Neuronal stem cell (in vitro differentiated cells): ENCODE data around the gene MYL3.

Experiments
- DNase-seq: peaks from one replicate; pipeline ENCODE4 v3.0.0-alpha.2; 2013; ENCODE audit warnings: low spot score
- H2AFZ ChIP-seq: one replicate; pipeline ENCODE4 v1.6.1; 2013; ENCODE audit warnings: mild to moderate bottlenecking, low read length, inconsistent platforms
- H2AK5ac ChIP-seq: 2 replicates; pipeline ENCODE4 v1.6.1; 2013; ENCODE audit warnings: low read depth, mild to moderate bottlenecking, inconsistent platforms, low read length, moderate library complexity, mixed read lengths
- H2BK120ac ChIP-seq: 2 replicates; pipeline ENCODE4 v1.6.1; 2013; ENCODE audit warnings: low read depth, mild to moderate bottlenecking, inconsistent platforms, low read length, moderate library complexity, mixed read lengths
- H2BK12ac ChIP-seq: one replicate; pipeline ENCODE4 v1.6.1; 2013; ENCODE audit warnings: low read length, inconsistent platforms
- H2BK15ac ChIP-seq: 2 replicates; pipeline ENCODE4 v1.6.1; 2013; ENCODE audit warnings: mild to moderate bottlenecking, low read length, inconsistent platforms, mixed read lengths
- H2BK5ac ChIP-seq: one replicate; pipeline ENCODE4 v1.6.1; 2013; ENCODE audit warnings: inconsistent platforms, mild to moderate bottlenecking, low read length, moderate library complexity
- H3K14ac ChIP-seq: one replicate; pipeline ENCODE4 v1.6.1; 2013; ENCODE audit warnings: low read length, inconsistent platforms
- H3K18ac ChIP-seq: 2 replicates; pipeline ENCODE4 v1.6.1; 2013; ENCODE audit warnings: low read length, inconsistent platforms
- H3K23ac ChIP-seq: 2 replicates; pipeline ENCODE4 v1.6.1; 2013; ENCODE audit warnings: low read depth, mild to moderate bottlenecking, mixed read lengths, low read length, inconsistent platforms; ENCODE audit not compliant: poor library complexity
- H3K27ac ChIP-seq: replicated peaks from 3 replicates; pipeline ENCODE4 v1.5.1; 2013; ENCODE audit warnings: low read length, inconsistent platforms
- H3K27me3 ChIP-seq, 3 experiments: 2 replicates each; pipeline ENCODE4 v1.6.1; 2013; ENCODE audit warnings: low read length in 3 of 3, mild to moderate bottlenecking in 2 of 3, inconsistent platforms in 1 of 3, low read depth in 1 of 3, mixed read lengths in 1 of 3, moderate library complexity in 1 of 3; ENCODE audit not compliant: control insufficient read depth in 3 of 3, insufficient read depth in 3 of 3
- H3K36me3 ChIP-seq, 2 donors: replicated peaks in 1 of 2; 2 replicates each; pipeline ENCODE4 v1.6.1; 2013; ENCODE audit warnings: low read length in 2 of 2; ENCODE audit not compliant: control insufficient read depth in 2 of 2, insufficient read depth in 2 of 2
- H3K4ac ChIP-seq: 2 replicates; pipeline ENCODE4 v1.6.1; 2013; ENCODE audit warnings: inconsistent platforms, mild to moderate bottlenecking, low read length, moderate library complexity
- H3K4me1 ChIP-seq, 2 donors: 1 replicate in 1 of 2; 2 replicates in 1 of 2; pipeline ENCODE4 v1.6.1; 2013; ENCODE audit warnings: low read length in 2 of 2, low read depth in 1 of 2; ENCODE audit not compliant: control insufficient read depth in 2 of 2, insufficient read depth in 1 of 2
- H3K4me2 ChIP-seq: one replicate; pipeline ENCODE4 v1.6.1; 2013; ENCODE audit warnings: mild to moderate bottlenecking, low read length, inconsistent platforms; ENCODE audit not compliant: insufficient read depth, poor library complexity, severe bottlenecking
- H3K4me3 ChIP-seq, 2 donors: 2 replicates each; pipeline ENCODE4 v1.5.1; 2013; ENCODE audit warnings: low read length in 2 of 2, mild to moderate bottlenecking in 2 of 2, inconsistent platforms in 1 of 2, moderate library complexity in 1 of 2
- H3K79me1 ChIP-seq: one replicate; pipeline ENCODE4 v1.6.1; 2013; ENCODE audit warnings: low read depth, mild to moderate bottlenecking, inconsistent platforms, low read length, moderate library complexity
- H3K9ac ChIP-seq: one replicate; pipeline ENCODE4 v1.6.1; 2013; ENCODE audit warnings: mild to moderate bottlenecking, low read depth, low read length, inconsistent platforms; ENCODE audit not compliant: poor library complexity
- H3K9me3 ChIP-seq, 2 donors: replicated peaks in 1 of 2; 2 replicates each; pipeline versions ENCODE3 to v1.6.1; 2013; ENCODE audit warnings: low read length in 2 of 2, mild to moderate bottlenecking in 2 of 2, inconsistent platforms in 1 of 2, low read depth in 1 of 2, mixed read lengths in 1 of 2, moderate library complexity in 1 of 2; ENCODE audit not compliant: control insufficient read depth in 2 of 2, insufficient read depth in 1 of 2
- H4K8ac ChIP-seq: one replicate; pipeline ENCODE4 v1.6.1; 2013; ENCODE audit warnings: low read depth, mild to moderate bottlenecking, inconsistent platforms, low read length, moderate library complexity
- H4K91ac ChIP-seq: one replicate; pipeline ENCODE4 v1.6.1; 2013; ENCODE audit warnings: low read length, low read depth, mild to moderate bottlenecking, inconsistent platforms; ENCODE audit not compliant: poor library complexity
- WGBS, 2 donors: extraction: QIAGEN DNeasy Blood & Tissue Kit; methylation state at CpG; one replicate each; pipeline ENCODE4 v1.1.7; 2013; ENCODE audit warnings: missing lambda C conversion rate in 2 of 2, mixed read lengths in 1 of 2; ENCODE audit not compliant: insufficient read length in 2 of 2, insufficient replicate concordance in 1 of 2; ENCODE audit errors: extremely low coverage in 2 of 2; 5-methylcytosine and 5-hydroxymethylcytosine counted together

The MYL3 gene

DNA sequence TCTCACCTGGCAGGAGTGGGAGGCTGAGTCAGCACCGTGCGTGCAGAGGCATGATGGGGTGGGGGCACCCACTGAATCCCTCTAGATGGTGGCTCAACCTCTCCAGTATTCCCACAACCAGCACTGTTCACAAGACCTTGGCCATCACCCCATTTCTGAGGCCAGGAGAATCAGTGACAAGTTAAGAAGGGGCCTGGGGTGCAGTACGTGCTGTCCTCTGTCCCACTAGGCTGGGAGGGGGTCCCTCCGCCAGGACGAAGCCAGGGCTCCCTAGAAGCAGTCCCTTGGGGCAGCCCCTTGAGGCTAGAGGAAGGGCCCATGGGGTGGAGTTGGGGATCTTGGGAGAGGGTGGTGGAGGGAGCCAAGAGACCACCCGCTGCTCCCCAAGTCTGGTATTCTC, 4.8 kb downstream of the MYL3 start:
- no CpG with 5 or more reads among the region's 6 CpGs for WGBS, 2 donors
- DNase-seq = no peak
- Histone ChIP-seq H3K27ac (no peak overlapping the region), H3K23ac (no peak overlapping the region), H3K79me1 (no peaks in the 10 kb centered on the region), H2BK12ac (no peak overlapping the region), H2AFZ (no peak overlapping the region), H2BK15ac (no peak overlapping the region), H3K14ac (no peak overlapping the region), H3K36me3 (no peaks in the 10 kb centered on the region), H3K4me1 (peaks cover 0 to 5% of the 10 kb centered on the region in 2 donors), H4K8ac (no peak overlapping the region), H3K9ac (no peak overlapping the region), H3K4me3 (no peak overlapping the region), H3K4ac (no peak overlapping the region), H2AK5ac (peak overlapping the region; percentile 1), H2BK5ac (no peak overlapping the region), H3K9me3 (no peaks in the 10 kb centered on the region), H2BK120ac (no peak overlapping the region), H4K91ac (no peak overlapping the region), H3K4me2 (no peak overlapping the region), H3K27me3 (peaks cover 0 to 25% (median 0%) of the 10 kb centered on the region in 3 experiments), H3K18ac (no peak overlapping the region)

DNA sequence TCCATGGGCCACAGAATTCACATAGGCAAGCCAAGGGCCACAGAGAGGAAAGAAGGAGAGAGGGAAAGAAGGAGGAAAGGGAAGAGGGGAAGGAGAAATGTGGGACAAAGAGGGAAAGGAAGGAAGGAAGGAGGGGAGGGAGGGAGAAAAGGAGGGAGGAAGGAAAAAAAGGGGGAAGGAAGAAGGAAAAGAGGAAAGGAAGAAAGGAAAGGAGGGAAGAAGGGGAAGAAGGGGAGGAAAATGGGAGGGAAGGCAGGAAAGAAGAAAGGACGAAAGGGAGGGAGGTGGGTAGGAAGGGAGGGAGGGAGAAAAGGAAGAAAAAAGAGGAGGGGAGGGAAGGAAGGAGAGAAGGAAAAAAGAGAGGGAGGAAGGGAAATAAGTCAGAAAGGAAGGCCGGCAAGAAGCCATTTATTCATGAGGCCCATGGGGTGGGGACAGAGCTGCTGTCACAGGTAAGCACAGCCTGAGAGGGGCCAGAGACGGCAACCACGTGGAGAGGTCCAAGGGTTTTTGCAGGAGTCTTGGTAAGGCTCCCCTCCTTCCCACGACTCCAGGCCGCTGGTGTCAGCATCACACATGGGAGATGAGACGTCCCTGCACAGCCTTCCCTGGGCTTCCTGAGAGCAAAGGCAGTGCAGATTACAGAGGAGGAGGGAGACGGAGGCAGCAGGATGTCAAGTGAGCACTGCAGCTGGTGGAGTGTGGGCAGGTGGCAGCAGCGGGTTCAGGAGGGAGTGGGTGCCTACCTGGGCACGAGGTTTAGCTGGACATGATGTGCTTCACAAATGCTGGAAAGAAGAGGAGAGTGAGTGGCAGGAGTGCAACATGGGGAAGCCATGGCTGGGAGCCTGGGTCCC, 5.5 kb downstream of the MYL3 start:
- Histone ChIP-seq H3K14ac (no peak overlapping the region), H4K91ac (no peak overlapping the region), H3K79me1 (no peaks in the 10 kb centered on the region), H3K18ac (peak overlapping the region; percentile 55), H2BK12ac (peak overlapping the region; percentile 51), H3K4me2 (no peak overlapping the region), H2AFZ (no peak overlapping the region), H3K27me3 (peaks cover 0 to 25% (median 0%) of the 10 kb centered on the region in 3 experiments), H2BK5ac (no peak overlapping the region), H2BK15ac (no peak overlapping the region), H2BK120ac (no peak overlapping the region), H3K4me3 (no peak overlapping the region), H3K4ac (no peak overlapping the region), H3K36me3 (no peaks in the 10 kb centered on the region), H4K8ac (no peak overlapping the region), H3K9ac (no peak overlapping the region), H3K9me3 (no peaks in the 10 kb centered on the region), H3K23ac (no peak overlapping the region), H3K4me1 (no peaks in the 10 kb centered on the region), H2AK5ac (peak overlapping the region; percentile 79), H3K27ac (no peak overlapping the region)
- no peak for DNase-seq
- 100% methylated on average over 1 of the region's 10 CpGs; no CpG with 5 or more reads in 1 of the 2 donors for WGBS, 2 donors

DNA sequence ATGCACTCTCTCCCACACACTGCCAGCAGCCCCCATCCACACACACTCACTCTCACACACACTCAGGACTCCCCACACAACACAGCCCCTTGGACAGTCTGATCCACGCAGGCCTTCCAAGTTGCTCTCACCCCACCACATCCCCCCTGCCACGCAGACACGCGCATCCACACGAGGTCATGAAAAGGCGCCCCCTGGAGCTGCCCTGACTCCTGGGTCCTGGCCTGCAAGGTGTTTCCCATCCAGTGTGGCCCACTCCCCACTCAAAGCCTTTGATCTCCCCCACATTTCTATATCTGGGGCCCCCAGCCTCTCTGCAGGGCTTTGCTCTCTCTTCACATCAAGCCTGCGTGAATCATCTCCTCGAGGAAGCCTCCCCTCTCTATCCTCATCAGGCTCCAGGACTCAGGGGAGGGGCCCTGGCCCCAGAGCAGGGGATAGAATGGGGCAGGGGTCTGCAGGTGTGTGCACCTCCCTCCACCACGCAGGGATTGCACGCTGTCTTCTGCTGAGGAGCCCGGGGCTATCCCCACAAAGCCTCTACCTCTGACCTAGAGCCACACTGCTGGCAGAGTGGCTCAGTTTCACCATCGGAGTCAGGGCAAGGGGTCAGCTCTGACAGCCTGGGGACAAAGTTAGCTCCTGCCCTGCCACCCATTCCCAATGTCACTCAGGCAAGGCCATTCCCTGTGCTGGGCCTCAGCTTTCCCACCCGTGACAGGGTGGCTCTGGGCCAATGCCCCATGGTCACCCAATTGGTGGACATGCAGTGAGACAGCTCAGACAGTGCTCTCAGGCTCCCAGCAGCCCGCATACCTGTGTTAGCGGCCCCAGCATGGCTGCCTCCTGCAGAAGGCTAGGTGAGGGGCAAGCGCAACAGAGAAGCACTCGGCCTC, 6.4 kb downstream of the MYL3 start:
- peak overlapping the region; percentile 55 for H3K18ac ChIP-seq
- peak overlapping the region; percentile 70 for H2BK15ac ChIP-seq
- peak overlapping the region; percentile 51 for H2BK12ac ChIP-seq
- H3K9me3 ChIP-seq = no peaks in the 10 kb centered on the region
- H3K4me2 ChIP-seq = no peak overlapping the region
- no peak overlapping the region for H3K4ac ChIP-seq
- no CpG with 5 or more reads among the region's 17 CpGs for WGBS, 2 donors
- DNase-seq = no peak
- no peak overlapping the region for H4K91ac ChIP-seq
- H2AFZ ChIP-seq = no peak overlapping the region
- no peaks in the 10 kb centered on the region for H3K79me1 ChIP-seq
- H3K27ac ChIP-seq = no peak overlapping the region
- H3K36me3 ChIP-seq = no peaks in the 10 kb centered on the region
- peak overlapping the region; percentile 64 for H3K14ac ChIP-seq
- H3K27me3 ChIP-seq = peaks cover 0 to 20% (median 0%) of the 10 kb centered on the region in 3 experiments
- no peak overlapping the region for H2BK120ac ChIP-seq
- H3K23ac ChIP-seq = peak overlapping the region; percentile 2
- no peak overlapping the region for H3K4me3 ChIP-seq
- H2BK5ac ChIP-seq = no peak overlapping the region
- H2AK5ac ChIP-seq = peak overlapping the region; percentile 79
- H3K4me1 ChIP-seq = no peaks in the 10 kb centered on the region
- no peak overlapping the region for H3K9ac ChIP-seq
- H4K8ac ChIP-seq = no peak overlapping the region

DNA sequence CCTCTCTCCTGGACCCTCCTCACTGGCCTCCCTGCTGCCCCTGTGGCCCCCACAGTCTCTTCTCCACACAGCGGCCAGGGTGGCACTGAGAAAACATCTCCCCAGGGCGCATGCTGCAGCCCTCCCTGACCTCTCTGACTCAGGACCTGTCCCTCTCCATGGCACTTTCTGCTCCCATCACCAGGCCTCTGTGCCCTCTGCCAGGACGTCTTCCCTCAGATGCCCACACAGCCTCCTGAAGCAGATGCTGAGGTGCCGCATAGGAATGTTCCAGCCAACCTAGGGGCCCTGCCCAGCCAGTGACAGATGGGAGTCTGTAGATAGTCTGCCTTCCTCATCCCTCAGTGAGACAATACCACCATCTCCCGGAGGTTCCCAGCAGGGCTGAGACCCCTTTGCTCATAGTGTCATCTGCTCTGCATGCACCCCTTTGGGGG, 8.7 kb downstream of the MYL3 start:
- Histone ChIP-seq H3K4me1 (peaks cover 0 to 5% of the 10 kb centered on the region in 2 donors), H3K14ac (no peak overlapping the region), H2BK120ac (peak overlapping the region; percentile 9), H4K91ac (no peak overlapping the region), H2AK5ac (peak overlapping the region; percentile 59), H2BK5ac (no peak overlapping the region), H3K4me3 (no peak overlapping the region), H4K8ac (no peak overlapping the region), H3K36me3 (no peaks in the 10 kb centered on the region), H3K9me3 (no peaks in the 10 kb centered on the region), H3K4me2 (no peak overlapping the region), H2BK12ac (no peak overlapping the region), H2BK15ac (no peak overlapping the region), H3K4ac (peak overlapping the region; percentile 69), H2AFZ (no peak overlapping the region), H3K23ac (no peak overlapping the region), H3K27me3 (peaks cover 0 to 20% (median 0%) of the 10 kb centered on the region in 3 experiments), H3K18ac (peak overlapping the region; percentile 46), H3K9ac (peak overlapping the region; percentile 5), H3K27ac (no peak overlapping the region), H3K79me1 (no peaks in the 10 kb centered on the region)
- DNase-seq = no peak
- WGBS, 2 donors = no CpG with 5 or more reads among the region's 5 CpGs
